GM10266 (cell line): ENCODE results near the gene ARPP21.

ENCODE experiments used
- DNase-seq: peaks from one replicate; pipeline ENCODE4 v3.0.0; 2012; ENCODE audit errors: extremely low spot score
- TF ChIP-seq, protein P1 (sequence below): IDR thresholded peaks from 2 replicates; pipeline ENCODE4 v1.5.1; 2012; ENCODE audit warnings: mild to moderate bottlenecking, low read depth; ENCODE audit not compliant: control insufficient read depth, insufficient read depth; ENCODE audit errors: missing control alignments

Gene ARPP21

DNA sequence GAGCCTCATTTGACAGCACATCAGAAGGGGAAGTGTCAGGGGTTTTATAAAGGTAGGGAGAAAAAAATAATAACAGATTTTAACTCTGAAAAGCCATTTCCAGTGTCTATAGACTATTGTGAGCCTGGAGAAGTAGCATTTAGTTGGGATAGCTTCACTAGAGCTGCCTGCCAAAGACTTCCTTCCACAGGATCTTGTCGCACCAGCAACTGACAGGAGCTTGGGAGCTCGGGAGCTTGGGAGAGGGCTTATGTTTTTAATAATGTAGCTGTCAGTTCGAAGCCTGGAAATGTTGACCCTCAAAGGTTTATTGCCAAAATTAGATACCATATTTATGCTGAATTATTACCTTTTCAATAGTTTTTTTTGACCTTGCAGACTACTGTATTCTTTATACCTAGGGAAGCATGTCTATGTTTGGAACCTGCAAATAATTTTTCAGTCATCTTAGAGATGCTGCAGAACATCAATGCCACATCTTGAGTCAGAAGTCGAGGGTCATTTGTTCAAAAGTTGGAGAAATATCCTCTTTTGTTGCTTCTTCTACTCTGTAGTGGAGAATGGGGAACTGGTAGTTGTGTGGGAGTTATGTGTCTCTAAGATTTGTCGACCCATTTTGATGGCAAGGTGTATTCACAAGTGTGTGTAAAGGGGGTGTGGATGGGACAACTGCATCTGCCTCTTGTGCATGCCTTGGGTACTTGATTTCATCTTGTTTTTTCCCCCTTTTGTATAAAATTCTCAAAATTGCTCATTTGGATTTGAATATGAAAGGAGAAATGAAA, 41.7 kb downstream of the ARPP21 start:
- TF ChIP-seq, protein P1, sequence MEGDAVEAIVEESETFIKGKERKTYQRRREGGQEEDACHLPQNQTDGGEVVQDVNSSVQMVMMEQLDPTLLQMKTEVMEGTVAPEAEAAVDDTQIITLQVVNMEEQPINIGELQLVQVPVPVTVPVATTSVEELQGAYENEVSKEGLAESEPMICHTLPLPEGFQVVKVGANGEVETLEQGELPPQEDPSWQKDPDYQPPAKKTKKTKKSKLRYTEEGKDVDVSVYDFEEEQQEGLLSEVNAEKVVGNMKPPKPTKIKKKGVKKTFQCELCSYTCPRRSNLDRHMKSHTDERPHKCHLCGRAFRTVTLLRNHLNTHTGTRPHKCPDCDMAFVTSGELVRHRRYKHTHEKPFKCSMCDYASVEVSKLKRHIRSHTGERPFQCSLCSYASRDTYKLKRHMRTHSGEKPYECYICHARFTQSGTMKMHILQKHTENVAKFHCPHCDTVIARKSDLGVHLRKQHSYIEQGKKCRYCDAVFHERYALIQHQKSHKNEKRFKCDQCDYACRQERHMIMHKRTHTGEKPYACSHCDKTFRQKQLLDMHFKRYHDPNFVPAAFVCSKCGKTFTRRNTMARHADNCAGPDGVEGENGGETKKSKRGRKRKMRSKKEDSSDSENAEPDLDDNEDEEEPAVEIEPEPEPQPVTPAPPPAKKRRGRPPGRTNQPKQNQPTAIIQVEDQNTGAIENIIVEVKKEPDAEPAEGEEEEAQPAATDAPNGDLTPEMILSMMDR, result no peak
- no peak for DNase-seq

DNA sequence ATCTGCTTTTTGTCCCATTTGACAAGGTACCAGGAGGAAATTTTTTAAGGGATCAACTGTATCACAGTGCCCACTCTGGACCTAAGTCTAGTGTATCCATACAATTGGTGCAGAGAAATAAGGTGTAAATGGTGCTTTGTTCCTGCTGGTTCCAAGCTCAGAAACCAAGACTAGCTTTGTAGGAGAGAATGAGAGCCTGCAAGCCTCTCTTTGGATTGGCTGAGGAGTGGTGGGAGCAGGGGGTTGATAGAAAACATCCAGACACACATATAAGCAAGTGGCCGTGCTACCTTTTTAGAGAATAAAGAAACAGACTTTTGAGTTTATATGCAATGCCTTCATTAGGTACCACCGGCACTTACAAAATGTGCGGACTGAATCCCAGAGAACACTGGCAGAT, 45.8 kb downstream of the ARPP21 start:
- TF ChIP-seq, protein P1, result no peak
- DNase-seq, result no peak

DNA sequence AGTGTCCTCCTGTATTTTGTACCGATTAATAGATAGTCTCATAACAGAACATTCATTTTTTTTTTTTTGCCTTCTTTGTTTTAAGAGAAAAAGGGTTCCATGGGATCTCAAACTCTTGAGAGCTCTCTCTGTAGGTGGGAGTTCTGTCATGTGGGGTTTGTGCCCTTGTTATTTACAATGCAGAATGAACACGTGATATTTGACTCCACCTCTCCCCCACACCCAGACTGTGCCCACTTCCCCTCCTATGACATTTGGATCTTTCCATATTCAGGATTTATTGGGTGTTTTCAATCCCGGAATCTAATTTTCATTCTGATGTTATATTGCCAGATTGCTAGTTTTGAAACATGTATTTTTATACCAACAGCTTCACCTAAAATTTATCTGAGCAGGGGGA, 49.5 kb downstream of the ARPP21 start:
- DNase-seq, result no peak
- TF ChIP-seq, protein P1, result no peak

DNA sequence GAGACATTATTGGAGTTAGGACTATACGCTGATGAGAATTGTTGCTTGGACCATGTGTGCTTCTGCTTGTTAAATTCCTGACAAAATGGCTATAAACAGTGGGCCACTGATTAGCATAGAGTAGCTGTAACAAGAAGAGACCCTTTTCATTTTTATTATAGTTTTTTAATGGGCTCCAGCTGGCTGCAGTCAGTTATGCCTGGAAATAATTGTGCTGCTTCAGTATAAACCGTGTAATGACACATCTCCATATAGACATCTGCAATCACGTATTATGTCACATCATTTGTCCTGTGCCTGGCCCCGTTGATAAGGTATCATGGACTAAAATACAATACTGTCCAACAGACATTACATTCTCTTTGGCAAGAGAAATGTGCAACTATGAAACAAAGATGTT, 50.9 kb downstream of the ARPP21 start:
- TF ChIP-seq, protein P1, result no peak
- no peak for DNase-seq

DNA sequence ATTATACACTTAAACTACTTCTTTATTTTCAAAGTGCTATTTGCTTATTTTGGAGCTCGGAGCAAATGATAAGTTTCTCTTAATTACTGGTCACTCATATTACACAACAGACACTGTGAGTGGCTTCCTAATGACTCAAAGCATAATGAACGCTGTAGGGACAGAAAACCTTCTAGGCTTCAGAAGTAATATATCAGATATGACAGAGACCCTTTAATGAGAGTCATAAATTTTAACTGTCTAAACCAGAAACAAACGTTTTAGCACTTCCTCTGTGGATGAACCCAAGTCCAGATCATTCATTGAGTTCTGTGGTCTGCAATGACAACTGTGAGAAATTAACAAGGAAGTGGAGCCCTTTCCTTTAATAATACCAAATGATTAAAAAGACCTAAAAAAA, 66.6 kb downstream of the ARPP21 start:
- DNase-seq, result no peak
- TF ChIP-seq, protein P1, result no peak

DNA sequence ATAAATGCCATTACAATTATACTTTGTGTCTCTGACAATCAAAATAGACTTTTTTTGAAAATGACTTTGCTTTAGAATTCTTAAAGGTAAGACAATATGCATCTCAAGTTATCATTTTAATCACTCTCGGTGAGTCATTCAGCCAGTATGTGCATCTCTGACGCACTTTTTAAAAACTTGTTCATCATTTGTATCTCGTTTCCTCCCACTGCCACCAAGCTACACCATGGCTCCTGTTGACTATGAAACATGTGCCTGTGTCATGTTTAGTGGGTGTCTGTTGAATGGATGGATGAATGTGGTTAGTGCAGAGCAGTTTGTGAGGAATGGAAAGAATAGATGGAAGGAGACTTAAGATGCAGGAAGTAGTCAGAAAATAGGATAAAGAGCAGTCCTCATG, 68.6 kb downstream of the ARPP21 start:
- TF ChIP-seq, protein P1, result no peak

More for the DNA sequence above, 68.6 kb downstream of the ARPP21 start:
- no peak for DNase-seq
